HTERT RPE-1 (cell line): ENCODE data around the gene COPA.

Experiments
- in situ Hi-C: fragments of 300-500 bp; cut with MboI; formaldehyde crosslinking; loops from 4 replicates; pipeline ENCODE4 v1.14.3; 2020; ENCODE audit warnings: low sequenced_read_pairs

Gene COPA

DNA sequence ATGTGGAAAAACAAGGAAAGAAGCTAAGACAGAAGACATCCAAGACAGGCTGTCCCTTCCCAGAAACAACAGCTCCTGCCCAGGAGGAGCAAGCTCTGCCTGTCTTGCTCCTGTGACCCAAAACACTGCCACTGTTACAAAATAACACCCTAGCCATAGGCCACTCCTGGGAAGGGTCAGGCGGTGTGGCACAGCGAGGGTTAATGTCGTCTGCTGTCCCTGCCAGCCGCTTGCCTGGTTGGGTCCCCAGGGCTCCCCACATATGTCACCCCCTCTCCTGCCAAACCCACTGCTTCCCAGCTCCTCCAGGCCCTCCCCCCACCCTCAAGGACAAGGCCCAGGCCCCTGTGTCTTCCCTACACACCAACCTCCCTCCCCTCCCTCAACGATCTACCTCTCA, 20.0 kb upstream of the COPA start:
- in situ Hi-C loops = no loop called here

DNA sequence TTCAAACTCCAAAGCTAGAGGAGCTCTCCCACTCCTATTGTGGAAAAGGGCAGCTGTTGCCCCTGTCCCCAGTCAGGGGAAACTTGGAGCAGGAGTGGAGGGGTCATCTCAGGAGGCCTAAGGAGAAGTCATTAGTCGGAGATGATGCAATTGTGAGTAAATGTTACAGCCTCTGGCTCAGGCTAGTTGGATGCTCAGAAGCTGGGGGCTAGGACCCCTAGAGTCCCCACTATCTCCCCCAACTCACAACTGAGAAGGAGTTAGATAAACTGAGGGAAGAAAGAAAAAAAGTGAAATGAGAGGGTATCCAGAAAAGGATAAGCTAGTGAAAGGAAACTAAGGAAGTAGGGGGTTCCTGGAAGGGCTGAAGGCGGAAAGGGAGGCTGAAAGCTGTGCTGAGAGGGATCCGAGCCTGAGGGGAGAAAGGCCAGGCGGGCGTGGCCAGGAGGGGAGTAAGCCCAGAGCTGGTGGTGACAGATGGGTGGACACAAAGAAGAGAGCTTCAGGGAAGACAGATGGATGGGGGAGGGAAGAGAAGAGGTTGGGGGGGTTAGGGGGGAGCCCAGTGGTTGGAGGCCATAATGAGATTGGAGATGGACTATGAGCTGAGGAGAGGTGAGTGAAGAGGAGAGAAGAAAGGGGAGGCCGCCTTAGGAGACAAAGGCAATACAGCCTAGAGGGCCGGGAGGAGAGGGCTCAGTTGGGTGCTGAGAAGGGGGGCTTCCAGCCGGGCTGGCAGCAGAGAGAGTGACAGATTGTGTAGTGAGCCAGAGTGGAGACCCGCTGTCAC, 19.3 kb upstream of the COPA start:
- in situ Hi-C loops = no loop called here

DNA sequence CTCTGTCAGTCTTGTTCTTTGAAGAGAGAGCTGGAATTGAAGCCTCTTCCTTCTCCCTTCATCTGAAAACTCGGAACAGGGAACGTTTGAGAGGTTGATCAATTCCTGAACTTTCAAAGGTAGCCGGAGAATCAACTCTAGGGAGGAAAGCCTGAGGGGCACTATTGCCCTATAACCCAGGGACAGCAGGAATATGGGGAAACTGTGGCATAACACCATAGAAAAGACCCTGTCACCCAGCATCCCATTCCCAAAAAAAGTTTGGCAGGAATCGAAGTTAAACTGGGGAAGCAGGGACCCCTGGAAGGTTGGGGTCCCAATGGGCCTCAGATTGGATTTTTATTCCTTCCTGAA, 18.7 kb upstream of the COPA start:
- in situ Hi-C loops = no loop called here

DNA sequence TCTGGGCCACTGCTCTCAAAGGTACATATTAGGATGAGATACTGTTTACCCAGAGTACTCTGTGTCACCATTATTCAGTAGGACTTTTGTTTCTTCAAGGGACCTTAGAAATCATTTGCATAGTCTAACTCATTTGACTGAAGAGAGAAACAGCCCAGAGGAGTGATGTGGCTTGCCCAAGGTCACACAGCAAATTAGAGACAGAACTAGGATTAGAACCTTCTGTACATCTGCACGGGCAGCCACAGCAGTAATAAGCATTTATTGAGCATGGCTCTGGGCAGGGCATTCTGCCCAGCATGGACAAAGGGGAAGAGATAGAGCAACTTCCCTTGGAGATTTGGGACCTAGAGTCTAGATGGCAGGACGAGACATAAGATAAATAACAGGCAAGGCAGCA, 18.1 kb upstream of the COPA start:
- in situ Hi-C loops = no loop called here

DNA sequence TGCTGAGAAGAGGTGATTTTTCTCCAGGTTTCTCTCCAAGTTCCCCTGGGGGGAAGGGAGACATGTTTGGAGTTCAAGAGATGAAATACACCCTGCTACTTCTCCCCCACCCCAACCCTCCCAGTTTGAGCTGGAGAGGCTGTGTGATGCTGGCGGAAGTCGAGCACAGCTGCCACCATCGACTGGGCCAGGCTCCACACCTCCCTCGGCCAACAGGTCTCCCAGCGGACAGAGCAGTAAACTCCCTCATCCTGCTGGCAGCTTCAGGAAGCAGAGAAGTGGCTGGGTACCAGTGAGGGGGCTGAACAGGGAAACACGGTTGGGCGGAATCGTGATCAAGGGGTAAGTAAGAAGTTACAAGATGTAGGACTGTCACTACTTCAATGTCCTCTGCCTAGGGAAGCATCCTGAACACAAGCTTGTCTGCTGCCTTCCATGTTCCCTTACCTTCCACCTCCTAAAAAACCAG, 17.2 kb upstream of the COPA start:
- in situ Hi-C loops = no loop called here

DNA sequence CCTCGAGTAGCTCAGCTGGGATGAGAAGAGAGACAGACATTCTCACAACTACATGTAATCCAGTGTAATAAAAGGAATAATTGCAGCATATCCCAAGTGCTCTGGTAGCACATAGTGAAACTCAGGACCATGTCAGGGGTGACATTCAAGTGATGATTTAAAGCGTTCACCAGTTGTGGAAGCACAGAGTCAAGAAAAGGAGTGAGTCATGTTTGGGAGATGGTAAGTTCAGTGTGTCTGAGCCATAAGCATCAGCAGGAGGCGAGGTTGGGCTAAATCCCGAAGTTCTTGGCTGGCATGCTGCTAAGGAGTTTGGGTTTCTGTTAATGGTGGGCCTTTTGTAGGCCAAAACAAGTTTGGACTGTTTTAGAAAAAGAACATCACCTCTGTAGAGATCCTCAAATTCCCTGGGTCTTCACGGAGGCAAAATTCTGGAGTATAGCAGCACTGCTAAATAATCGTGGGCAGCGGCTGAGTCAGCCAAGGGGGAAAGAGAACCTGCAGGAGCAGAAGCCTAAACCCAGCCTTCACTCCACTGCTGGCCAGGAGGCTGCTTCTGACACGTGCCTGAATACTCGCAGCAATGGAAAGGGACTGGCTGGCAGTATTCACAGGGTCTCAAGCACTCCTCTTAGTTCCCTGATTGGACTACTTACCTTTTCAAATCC, 16.6 kb upstream of the COPA start:
- in situ Hi-C loops = no loop called here

DNA sequence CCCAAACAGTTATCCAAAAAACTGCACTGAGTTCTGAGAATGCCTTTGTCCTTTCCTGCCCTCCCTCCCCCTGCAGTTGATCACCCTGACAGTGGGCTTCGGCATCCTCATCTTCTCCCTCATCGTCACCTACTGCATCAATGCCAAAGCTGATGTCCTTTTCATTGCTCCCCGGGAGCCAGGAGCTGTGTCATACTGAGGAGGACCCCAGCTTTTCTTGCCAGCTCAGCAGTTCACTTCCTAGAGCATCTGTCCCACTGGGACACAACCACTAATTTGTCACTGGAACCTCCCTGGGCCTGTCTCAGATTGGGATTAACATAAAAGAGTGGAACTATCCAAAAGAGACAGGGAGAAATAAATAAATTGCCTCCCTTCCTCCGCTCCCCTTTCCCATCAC, 15.0 kb upstream of the COPA start:
- in situ Hi-C loops = no loop called here

DNA sequence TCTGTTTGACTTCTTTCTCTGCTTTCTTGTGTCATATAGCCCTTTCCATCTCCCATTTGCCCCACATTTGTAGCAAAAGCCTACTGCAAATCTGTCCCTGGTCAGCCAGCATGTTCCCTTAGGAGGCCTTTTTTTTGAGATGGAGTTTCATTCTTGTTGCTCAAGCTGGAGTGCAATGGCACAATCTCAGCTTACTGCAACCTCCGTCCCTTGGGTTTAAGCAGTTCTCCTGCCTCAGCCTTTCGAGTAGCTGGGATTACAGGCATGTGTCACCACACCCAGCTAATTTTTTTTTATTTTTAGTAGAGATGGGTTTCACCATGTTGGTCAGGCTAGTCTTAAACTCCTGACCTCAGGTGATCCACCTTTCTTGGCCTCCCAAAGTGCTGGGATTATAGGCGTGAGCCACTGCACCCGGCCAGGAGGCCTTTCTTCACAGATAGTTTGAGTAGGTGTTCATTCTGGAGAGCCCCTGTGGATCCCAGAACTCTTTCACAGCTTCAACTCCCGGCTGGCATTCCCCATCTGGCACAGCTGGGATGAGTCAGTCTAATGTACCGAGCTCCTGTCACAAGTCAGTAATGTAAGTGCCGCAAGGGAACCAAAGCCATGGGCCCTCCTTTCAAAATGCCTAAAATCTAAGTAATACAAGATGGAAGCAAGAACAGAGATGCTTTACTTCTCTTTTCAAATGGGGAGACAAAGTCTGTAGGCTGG, 14.4 kb upstream of the COPA start:
- in situ Hi-C loops = no loop called here

DNA sequence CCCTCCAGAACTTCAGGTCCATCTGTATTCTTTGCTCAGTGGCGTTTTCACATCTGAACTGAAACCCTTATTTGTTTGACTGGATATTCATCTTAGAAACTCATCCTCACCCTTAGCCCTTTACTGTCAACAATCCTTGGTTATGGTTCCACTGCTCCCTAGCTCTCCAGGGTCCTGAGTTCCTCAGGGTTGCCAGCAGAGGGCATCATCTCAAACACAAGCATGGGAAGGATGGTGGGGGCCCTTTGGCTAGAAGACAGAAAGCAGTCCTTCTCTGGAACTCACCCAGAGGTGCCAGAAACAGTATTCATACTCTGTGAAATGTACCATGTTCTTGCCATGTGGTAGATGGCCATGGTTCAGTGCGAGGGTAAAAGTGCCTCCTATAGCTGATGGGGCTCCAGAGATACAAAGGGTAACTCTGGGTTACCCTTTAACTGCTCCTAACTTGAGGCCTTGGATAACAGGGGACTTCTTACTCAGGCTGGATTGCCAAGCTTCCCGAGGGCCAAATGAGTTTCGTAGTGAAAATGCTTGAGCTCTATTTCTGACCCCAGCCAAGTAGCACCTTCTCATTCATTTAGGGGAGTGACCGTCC, 11.4 kb upstream of the COPA start:
- in situ Hi-C loops = no loop called here

DNA sequence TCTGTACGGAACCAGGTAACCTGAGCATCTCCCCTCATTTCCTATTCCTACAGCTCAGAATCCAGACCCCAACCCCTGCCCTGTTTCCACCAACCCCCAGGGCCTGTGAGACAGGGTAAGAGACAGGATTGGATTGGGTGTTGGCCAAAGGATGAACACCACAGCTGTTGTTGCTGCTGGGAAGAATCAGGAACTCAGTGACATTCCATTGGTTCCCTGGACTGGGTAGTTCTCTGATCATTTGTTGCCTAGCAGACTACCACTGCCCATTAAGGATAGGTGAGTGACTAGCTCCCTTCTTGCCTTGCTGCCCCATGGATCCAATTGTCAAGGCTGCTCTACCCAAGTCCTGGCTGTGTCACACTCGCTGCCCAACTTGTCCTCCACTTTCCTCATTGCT, 10.2 kb upstream of the COPA start:
- in situ Hi-C loops = no loop called here

DNA sequence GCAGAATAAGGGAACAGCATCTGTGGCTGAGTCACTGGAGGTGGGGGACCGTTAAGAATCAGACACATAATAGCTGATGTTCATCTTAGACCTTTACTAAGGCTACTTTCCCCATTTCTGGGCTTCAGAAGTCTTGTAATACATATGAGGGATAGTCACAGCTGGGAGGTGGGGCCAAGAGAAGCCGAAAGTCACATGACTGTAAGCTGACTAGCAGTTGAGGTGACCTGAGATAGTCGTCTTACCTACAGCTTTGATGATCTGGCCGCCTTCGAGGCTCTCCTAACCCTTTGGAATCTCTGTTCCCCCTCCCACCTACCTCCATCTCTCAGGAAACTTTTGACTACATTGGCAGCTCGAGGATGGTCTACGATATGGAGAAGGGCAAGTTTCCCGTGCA, 9.5 kb upstream of the COPA start:
- in situ Hi-C loops = no loop called here

DNA sequence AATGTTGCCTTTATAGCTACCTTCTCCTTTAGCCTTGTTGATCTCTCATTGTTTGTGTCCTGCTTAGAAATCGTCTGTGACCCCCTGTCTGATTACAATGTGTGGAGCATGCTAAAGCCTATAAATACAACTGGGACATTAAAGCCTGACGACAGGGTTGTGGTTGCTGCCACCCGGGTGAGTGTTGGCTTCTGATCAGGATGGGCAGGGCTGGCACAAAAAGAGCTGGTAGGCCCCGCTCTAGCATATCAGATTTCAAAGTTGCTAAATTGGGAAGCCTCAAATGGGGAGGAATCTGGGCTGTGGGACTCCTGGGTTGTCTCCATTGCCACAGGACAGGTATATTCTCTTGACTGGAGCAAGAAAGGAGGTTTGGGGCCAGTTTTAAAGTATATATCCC, 8.6 kb upstream of the COPA start:
- in situ Hi-C loops = no loop called here

DNA sequence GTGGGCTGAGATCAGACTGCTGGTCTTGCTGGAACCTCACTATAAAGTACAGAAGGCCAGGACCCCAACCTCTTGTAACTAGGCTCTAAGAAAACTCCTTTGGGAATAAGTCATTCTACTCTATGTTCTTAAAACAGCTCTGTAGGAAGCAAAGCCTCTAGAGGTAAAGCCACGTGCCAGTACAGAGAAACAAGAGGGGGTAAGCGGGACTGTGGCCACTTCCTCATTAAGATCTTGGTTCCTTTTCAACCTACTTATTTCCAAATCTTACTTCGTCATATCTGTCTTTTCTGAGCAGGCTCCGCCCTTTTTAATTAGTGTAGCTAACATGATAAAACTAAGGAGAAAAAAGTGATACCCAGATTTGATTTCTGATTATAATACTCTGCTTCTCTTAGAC, 3.9 kb upstream of the COPA start:
- in situ Hi-C loops = no loop called here

DNA sequence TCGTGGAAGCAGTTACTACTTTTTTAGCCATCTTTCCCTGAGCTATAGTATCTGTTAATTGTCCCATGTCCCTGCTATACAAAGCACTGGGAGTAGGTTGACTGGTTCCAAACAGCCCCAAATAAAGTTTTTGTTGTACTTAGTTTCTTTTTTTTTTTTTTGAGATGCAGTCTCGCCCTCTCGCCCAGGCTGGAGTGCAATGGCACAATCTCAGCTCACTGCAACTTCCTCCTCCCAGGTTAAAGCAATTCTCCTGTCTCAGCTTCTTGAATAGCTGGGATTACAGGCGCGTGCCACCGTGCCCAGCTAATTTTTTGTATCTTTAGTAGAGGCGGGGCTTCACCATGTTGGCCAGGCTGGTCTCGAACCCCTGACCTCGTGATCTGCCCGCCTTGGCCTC, 3.4 kb upstream of the COPA start:
- in situ Hi-C loops = no loop called here

DNA sequence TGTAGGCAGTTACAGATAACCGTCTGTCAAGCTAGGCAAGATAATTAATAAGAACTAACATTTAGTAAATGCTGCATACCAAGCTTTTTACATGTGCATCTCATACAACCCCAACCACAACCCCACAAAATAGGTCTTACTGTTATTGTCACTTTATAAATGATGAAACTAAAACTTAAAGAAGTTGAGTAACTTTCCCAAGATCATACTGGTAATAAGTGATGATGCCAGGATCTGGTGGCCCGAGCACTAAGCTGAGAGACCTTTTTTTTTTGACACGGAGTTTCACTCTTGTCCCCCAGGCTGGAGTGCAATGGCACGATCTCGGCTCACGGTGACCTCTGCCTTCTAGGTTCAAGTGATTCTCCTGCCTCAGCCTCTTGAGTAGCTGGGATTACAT, 1.9 kb upstream of the COPA start:
- in situ Hi-C loops = no loop called here

DNA sequence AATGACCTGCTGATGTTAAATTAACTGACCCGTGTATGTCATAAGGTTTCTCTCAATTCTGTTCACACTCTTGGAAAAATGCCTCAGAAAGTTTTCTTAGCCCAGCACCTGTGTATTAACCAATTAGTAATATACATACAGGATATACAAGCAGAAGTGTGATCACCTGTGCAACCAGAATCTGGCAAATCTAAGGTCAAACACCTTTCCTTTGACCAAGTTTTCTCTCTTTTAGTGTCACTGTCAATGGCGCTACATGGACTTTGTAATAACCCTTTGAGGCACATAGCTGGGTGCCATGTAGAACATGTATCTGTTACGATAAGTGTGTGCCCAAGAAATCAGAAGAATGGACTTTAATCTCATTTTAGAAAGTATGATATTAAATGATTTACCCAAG, 1.2 kb upstream of the COPA start:
- in situ Hi-C loops = no loop called here

DNA sequence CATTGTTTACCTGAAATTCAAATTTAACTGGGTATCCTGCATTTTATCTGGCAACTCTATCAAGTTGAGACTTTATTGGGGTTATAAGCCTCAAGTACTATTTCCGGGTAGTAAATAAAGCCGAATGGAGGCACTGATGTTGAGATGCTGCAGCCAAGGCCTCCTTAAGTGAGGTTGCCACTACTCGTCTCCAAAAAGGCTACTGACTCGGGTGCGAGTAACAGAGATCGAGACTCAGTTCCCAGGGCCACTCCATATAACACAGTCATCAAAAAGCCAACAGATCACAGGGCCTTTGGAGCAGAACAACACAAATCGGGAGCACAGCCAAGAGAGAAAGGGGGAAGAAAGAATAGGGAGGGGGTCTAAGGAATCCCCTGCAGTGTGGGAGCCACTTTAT, 524 bp downstream of the COPA start:
- in situ Hi-C loops = no loop called here

DNA sequence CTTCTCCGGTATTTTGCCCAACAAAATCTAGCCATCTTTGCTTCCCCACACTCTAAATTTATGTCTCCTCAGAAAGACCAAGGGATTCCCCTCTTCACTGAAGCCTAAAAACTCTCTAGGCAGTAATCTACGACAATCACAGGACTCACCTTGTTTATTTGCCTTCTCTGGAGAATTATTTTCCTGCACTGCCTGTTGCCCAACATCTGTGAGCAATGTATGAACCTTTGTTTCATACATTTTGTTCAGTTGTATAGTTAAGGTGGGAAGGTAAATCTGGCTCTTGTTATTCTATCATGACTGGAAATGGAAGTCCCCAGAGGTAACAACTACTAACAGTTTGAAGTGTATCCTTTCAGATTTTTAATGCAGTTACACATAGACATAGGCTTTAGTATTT, 2.2 kb downstream of the COPA start:
- in situ Hi-C loops = no loop called here

DNA sequence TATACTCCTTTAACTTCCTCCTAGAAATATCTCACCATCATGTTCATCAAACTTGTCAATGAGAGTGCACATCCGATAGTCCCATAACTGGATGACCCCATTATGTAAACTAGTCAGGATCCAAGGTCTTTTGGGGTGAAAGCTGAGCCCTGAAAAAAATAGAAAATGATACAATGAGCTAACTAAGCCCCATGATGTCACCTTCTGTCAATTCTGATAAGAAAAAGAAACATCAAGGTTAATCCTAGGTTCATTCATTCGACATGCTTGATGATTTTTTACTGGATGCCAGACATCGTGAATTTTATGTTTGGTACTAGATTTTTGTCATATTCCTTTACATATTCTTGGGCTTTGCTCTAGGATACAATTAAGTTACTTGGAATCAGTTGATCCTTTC, 2.9 kb downstream of the COPA start:
- in situ Hi-C loops = no loop called here

DNA sequence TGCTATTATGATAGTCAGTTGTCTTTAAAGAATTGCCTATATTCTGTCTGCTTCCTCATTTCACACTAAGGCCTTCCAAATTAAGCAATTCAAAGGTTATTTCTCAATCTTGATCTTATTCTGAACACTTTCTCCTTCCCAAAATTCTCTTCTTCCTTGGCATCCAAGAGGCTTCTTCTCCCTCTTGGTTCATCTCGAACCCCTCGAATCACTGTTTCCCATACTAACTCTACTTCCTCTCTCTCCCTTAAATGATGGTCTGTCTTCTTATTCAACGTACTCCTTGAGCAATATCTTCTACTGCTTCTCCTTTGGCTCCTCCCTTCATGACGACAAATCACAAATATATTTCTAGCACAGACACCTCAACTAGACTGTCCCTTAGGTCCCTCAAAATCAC, 4.5 kb downstream of the COPA start:
- in situ Hi-C loops = no loop called here

DNA sequence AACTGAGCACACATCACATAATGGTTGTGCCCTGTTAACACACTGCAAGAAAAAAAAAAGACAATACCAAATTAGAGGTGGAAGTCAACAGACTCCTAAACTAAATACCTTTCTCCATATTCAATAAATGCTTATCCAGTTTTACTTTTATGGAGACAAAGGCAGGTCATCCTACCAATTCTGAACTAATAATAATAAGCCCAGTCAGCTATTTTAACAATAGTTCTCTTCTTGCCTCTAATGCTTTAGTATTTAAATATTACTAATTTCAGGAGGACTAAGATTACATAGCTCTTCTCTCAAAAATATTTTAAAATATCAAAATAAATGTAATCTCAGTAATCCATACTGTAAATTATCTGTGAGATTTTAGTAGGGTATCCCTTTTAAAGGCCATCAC, 10.5 kb downstream of the COPA start:
- in situ Hi-C loops = no loop called here

DNA sequence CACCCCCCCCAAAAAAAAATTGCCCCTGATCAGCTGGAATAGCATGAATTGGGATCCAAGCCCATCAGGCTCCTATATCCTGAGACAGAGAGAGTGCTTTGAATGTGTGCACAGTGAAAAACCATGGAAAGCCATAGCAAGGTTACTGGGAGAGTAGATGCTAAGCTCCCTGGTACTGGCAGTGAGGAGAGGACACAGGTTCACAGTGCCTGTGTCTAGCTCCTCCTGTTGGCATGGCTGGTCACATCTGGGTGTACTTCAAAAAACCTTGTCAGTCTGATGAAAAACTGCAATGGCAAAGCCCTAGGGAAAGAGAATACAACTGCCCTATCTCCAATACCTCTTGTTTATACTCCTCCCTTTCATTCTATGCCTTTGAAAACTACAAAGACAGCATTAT, 12.9 kb downstream of the COPA start:
- in situ Hi-C loops = no loop called here
